ENCODE results near the gene PLEKHA8.

PLEKHA8 gene

GRCh38 chr7:30163231-30163894 is 135.2 kb downstream of the PLEKHA8 start:
- peak; percentile 29 for DNase-seq

GRCh38 chr7:30164567-30164966 is 136.4 kb downstream of the PLEKHA8 start:
- peak overlapping the region; percentile 19 for H3K27ac Mint-ChIP-seq
- ATAC-seq = no peak
- H3K27me3 Mint-ChIP-seq = no peaks in the 10 kb centered on the region
- peaks cover 41% of the 10 kb centered on the region for H3K4me1 Mint-ChIP-seq
- H3K36me3 Mint-ChIP-seq (ENCODE audit: low read depth) = no peaks in the 10 kb centered on the region
- H3K9me3 Mint-ChIP-seq = no peaks in the 10 kb centered on the region
- no peak overlapping the region for H3K4me3 Mint-ChIP-seq
- DNase-seq = no peak

More at GRCh38 chr7:30163231-30163894, 135.2 kb downstream of the PLEKHA8 start:
- Mint-ChIP-seq H3K9me3 (no peaks in the 10 kb centered on the region), H3K27ac (peak overlapping the region; percentile 67), H3K4me1 (peaks cover 53% of the 10 kb centered on the region), H3K27me3 (no peaks in the 10 kb centered on the region), H3K36me3 (ENCODE audit: low read depth) (no peaks in the 10 kb centered on the region), H3K4me3 (peak overlapping the region; percentile 38)
- ATAC-seq = peak; percentile 34

- no peaks in the 10 kb centered on the region for H3K9me3 Mint-ChIP-seq
- H3K27ac Mint-ChIP-seq = no peak overlapping the region
- peaks cover 32% of the 10 kb centered on the region for H3K4me1 Mint-ChIP-seq
- DNase-seq = no peak
- H3K36me3 Mint-ChIP-seq (ENCODE audit: low read depth) = no peaks in the 10 kb centered on the region
- no peak for ATAC-seq
- H3K4me3 Mint-ChIP-seq = no peak overlapping the region
- no peaks in the 10 kb centered on the region for H3K27me3 Mint-ChIP-seq
Observed at GRCh38 chr7:30165590-30165989, 137.4 kb downstream of the PLEKHA8 start.

DNA sequence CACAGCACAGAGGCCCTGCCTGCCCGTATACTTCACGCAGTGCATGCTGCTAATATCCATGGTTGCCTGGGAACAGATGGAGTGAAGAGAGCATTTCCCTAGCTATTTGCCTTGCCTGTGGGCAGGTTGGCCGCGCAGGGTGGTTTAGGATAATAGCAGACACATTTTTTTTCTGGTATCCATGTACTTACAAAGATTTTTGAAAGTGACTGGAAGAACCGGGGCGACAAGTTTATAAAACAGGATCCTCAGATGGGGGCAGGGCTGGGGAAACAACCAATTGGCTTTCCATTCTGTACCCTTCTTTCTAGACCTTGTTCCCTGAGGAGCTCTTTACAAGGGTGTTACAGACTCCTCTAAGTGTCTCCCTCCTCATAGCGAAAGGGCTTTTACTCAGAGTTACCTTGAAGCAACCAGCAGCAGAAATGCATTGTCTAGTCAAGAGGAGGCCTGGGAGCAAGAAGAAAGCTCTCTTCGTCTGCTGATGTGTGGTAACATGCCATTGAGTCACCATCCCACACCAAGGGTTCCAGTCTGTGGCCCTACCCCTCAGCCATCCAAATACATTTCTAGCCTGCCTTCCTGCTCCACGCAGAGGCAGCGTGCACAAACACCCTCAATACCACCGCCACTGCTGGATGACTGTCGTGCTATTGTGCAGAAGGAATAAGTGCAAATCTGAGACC is 138.1 kb downstream of the PLEKHA8 start:
- H3K27ac Mint-ChIP-seq = no peak overlapping the region

DNA sequence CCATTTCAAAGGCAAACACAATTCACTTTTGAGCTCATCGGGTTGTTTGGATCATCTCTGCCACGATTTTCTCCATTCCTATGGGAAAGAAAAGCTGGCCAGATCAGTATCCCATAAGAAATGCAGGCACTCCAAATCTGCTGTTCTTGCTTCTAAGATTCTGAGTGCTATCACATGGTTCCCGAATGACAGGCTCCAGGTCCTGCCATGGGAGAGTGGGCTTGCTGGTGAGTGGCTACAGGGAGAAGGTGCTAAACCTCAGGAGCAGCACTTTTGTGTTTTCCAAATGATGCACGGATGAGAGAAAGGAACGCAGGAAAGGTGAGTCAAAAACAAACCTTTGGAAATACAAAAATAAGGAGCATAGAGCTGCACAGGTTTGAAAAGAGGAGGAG is 138.6 kb downstream of the PLEKHA8 start:
- no peak overlapping the region for H3K4me3 Mint-ChIP-seq
- H3K36me3 Mint-ChIP-seq (ENCODE audit: low read depth) = no peaks in the 10 kb centered on the region
- no peaks in the 10 kb centered on the region for H3K9me3 Mint-ChIP-seq
- DNase-seq (no peak), ATAC-seq (no peak)
- no peak overlapping the region for H3K27ac Mint-ChIP-seq
- H3K27me3 Mint-ChIP-seq = no peaks in the 10 kb centered on the region
- H3K4me1 Mint-ChIP-seq = peaks cover 25% of the 10 kb centered on the region

More for the DNA sequence above, 138.1 kb downstream of the PLEKHA8 start:
- Mint-ChIP-seq H3K27me3 (no peaks in the 10 kb centered on the region), H3K4me1 (peaks cover 28% of the 10 kb centered on the region), H3K36me3 (ENCODE audit: low read depth) (no peaks in the 10 kb centered on the region), H3K9me3 (no peaks in the 10 kb centered on the region), H3K4me3 (no peak overlapping the region)
- no peak for DNase-seq
- ATAC-seq = no peak

- no peaks in the 10 kb centered on the region for H3K36me3 Mint-ChIP-seq (ENCODE audit: low read depth)
- H3K27me3 Mint-ChIP-seq = no peaks in the 10 kb centered on the region
- no peak for DNase-seq
- H3K9me3 Mint-ChIP-seq = no peaks in the 10 kb centered on the region
- H3K27ac Mint-ChIP-seq = no peak overlapping the region
- no peak overlapping the region for H3K4me3 Mint-ChIP-seq
- no peak for ATAC-seq
- peaks cover 15% of the 10 kb centered on the region for H3K4me1 Mint-ChIP-seq
Observed at GRCh38 chr7:30167901-30168300, 139.7 kb downstream of the PLEKHA8 start.

- H3K9me3 Mint-ChIP-seq = no peaks in the 10 kb centered on the region
- peaks cover 4% of the 10 kb centered on the region for H3K4me1 Mint-ChIP-seq
Observed at GRCh38 chr7:30168835-30169573, 140.8 kb downstream of the PLEKHA8 start.

DNA sequence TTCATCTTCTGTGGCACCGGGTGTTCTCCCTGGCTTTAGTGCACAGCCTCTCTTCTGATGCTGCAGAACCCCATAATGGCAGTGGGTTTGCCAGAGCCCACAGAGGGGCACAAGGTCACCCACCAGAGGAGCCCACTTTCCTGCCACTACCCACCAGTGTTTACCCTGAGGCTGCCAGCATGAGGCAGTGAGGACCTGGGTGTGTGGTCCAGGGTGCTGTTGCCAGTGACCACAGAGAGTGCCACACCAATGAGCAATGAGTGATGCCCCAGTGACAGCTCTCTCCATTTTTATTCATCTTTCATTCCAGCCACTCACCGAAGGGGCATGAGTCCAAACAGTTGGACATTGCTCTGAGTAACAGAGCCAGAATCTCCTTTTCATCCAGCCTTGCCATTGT is 141.4 kb downstream of the PLEKHA8 start:
- no peaks in the 10 kb centered on the region for H3K9me3 Mint-ChIP-seq
- H3K27ac Mint-ChIP-seq = no peak overlapping the region
- no peaks in the 10 kb centered on the region for H3K27me3 Mint-ChIP-seq
- H3K36me3 Mint-ChIP-seq (ENCODE audit: low read depth) = no peaks in the 10 kb centered on the region
- no peak for ATAC-seq
- H3K4me1 Mint-ChIP-seq = no peaks in the 10 kb centered on the region
- H3K4me3 Mint-ChIP-seq = no peak overlapping the region
- no peak for DNase-seq

More at GRCh38 chr7:30168835-30169573, 140.8 kb downstream of the PLEKHA8 start:
- H3K27me3 Mint-ChIP-seq = no peaks in the 10 kb centered on the region
- no peaks in the 10 kb centered on the region for H3K36me3 Mint-ChIP-seq (ENCODE audit: low read depth)
- no peak overlapping the region for H3K27ac Mint-ChIP-seq
- H3K4me3 Mint-ChIP-seq = no peak overlapping the region
- DNase-seq (no peak), ATAC-seq (no peak)

- no peak for ATAC-seq
- no peaks in the 10 kb centered on the region for H3K9me3 Mint-ChIP-seq
- no peaks in the 10 kb centered on the region for H3K4me1 Mint-ChIP-seq
- no peaks in the 10 kb centered on the region for H3K27me3 Mint-ChIP-seq
- DNase-seq = no peak
- H3K27ac Mint-ChIP-seq = no peak overlapping the region
- H3K4me3 Mint-ChIP-seq = no peak overlapping the region
- H3K36me3 Mint-ChIP-seq (ENCODE audit: low read depth) = no peaks in the 10 kb centered on the region
Observed at GRCh38 chr7:30170476-30171205, 142.4 kb downstream of the PLEKHA8 start.

- peak; percentile 22 for ATAC-seq
- DNase-seq = no peak
- Mint-ChIP-seq H3K27ac (no peak overlapping the region), H3K36me3 (ENCODE audit: low read depth) (no peaks in the 10 kb centered on the region), H3K4me1 (peaks cover 3% of the 10 kb centered on the region), H3K27me3 (no peaks in the 10 kb centered on the region), H3K4me3 (no peak overlapping the region), H3K9me3 (no peaks in the 10 kb centered on the region)
Observed at GRCh38 chr7:30171766-30172447, 143.7 kb downstream of the PLEKHA8 start.

DNA sequence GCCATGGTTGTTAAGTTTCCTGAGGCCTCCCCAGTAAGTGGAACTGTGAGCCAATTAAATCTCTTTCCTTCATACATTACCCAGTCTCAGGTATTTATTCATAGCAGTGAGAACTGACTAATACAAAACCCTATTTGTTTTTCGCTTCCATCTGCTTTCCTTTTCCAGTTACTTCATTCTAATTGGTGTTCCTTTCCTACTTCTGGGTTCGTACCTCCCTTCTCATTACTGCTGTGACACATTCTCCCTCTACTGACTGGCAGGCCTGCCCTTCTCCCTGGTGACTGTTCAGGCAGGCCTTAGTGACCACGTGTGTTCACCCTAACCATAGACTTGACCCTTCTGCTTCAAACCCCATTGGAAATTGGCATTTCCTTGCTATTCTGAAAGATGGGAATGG is 144.2 kb downstream of the PLEKHA8 start:
- Mint-ChIP-seq H3K9me3 (no peaks in the 10 kb centered on the region), H3K27ac (no peak overlapping the region), H3K27me3 (no peaks in the 10 kb centered on the region), H3K4me3 (no peak overlapping the region), H3K36me3 (ENCODE audit: low read depth) (no peaks in the 10 kb centered on the region), H3K4me1 (peaks cover 3% of the 10 kb centered on the region)
- ATAC-seq (no peak), DNase-seq (no peak)

- Mint-ChIP-seq H3K27ac (no peak overlapping the region), H3K36me3 (ENCODE audit: low read depth) (no peaks in the 10 kb centered on the region), H3K4me1 (peaks cover 6% of the 10 kb centered on the region), H3K9me3 (no peaks in the 10 kb centered on the region), H3K27me3 (no peaks in the 10 kb centered on the region), H3K4me3 (no peak overlapping the region)
- DNase-seq = no peak
- no peak for ATAC-seq
Observed at GRCh38 chr7:30173058-30173897, 145.1 kb downstream of the PLEKHA8 start.

DNA sequence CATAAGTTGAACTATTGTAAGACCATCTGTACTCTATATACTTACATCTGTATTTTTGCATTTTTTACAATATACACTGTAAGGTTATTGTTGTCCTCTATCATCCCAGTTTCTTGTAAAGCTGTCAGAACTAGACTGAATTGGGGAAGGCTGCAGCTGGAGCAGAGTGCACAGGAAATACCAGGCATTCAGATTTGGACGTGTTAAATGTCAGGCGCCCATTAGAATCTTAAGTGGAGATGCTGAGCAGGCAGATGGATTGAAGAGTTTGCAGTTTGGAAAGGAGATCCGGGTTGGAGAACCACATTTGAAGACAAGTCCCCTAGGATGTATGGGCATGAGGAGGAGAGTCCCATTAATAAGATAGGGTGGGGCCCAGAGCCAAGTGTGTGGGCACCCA is 147.0 kb downstream of the PLEKHA8 start:
- Mint-ChIP-seq H3K4me1 (peaks cover 12% of the 10 kb centered on the region), H3K9me3 (no peaks in the 10 kb centered on the region), H3K36me3 (ENCODE audit: low read depth) (no peaks in the 10 kb centered on the region), H3K4me3 (no peak overlapping the region), H3K27ac (no peak overlapping the region), H3K27me3 (no peaks in the 10 kb centered on the region)
- no peak for ATAC-seq
- no peak for DNase-seq

Measured in activated naive CD8-positive, alpha-beta T cell treated with anti-CD3 and anti-CD28 coated beads, Interleukin-2, amount 50 U/mL, for 24 hours (primary cell).